Measurements from ENCODE around the gene FKBP7.
A peak's percentile ranks its signal among the peaks of the same experiment; 100 is the strongest.
"Not testable (repeated sequence)": the region's sequence is repeated elsewhere in the genome, so short reads cannot be mapped to it uniquely, and the experiment has no call there.

FKBP7 gene

GRCh38 chr2:178484245-178485041 lies 6.0 kb upstream of the FKBP7 start:
- peak; percentile 62 for DNase-seq

GRCh38 chr2:178482437-178482836 lies 4.0 kb upstream of the FKBP7 start:
- DNase-seq = peak; percentile 3

GRCh38 chr2:178480227-178481181 lies 2.1 kb upstream of the FKBP7 start, which contains the start of gene PLEKHA3:
TSS of gene PLEKHA3 (plus strand) at chr2:178480457. CDS start at chr2:178480870, 413 bp downstream.
- peak; percentile 84 for DNase-seq

GRCh38 chr2:178479758-178480226 lies 1.4 kb upstream of the FKBP7 start:
- no peak for DNase-seq

- no peak for DNase-seq
Observed at GRCh38 chr2:178479275-178479616, 846 bp upstream of the FKBP7 start.

GRCh38 chr2:178478130-178478438 lies 316 bp downstream of the FKBP7 start:
- DNase-seq = peak; percentile 18

- DNase-seq = no peak
Observed at GRCh38 chr2:178477443-178478129, 814 bp downstream of the FKBP7 start.

GRCh38 chr2:178476477-178476876 lies 1.9 kb downstream of the FKBP7 start:
- DNase-seq = no peak

GRCh38 chr2:178474560-178474959 lies 3.8 kb downstream of the FKBP7 start:
- no peak for DNase-seq

GRCh38 chr2:178473931-178474330 lies 4.5 kb downstream of the FKBP7 start:
- no peak for DNase-seq

GRCh38 chr2:178473373-178473772 lies 5.0 kb downstream of the FKBP7 start:
- DNase-seq = no peak

GRCh38 chr2:178471313-178471712 lies 7.1 kb downstream of the FKBP7 start:
- not testable (repeated sequence) for DNase-seq

- DNase-seq = no peak
Observed at GRCh38 chr2:178469219-178469849, 9.1 kb downstream of the FKBP7 start.

GRCh38 chr2:178457390-178457886 lies 21.0 kb downstream of the FKBP7 start:
- DNase-seq = no peak

- no peak for DNase-seq
Observed at GRCh38 chr2:178455947-178456346, 22.5 kb downstream of the FKBP7 start.

- no peak for DNase-seq
Observed at GRCh38 chr2:178452870-178453269, 25.5 kb downstream of the FKBP7 start.

GRCh38 chr2:178452334-178452733 lies 26.1 kb downstream of the FKBP7 start:
- no peak for DNase-seq

GRCh38 chr2:178450774-178451525 lies 27.4 kb downstream of the FKBP7 start, which contains the start of the genes PJVK and PRKRA:
TSS of gene PJVK (plus strand) at chr2:178451378. CDS start at chr2:178453410, 2,032 bp downstream.
TSS of gene PRKRA (minus strand) at chr2:178451175. CDS start at chr2:178451030, 145 bp downstream.
- peak; percentile 87 for DNase-seq

- DNase-seq = peak; percentile 77
Observed at GRCh38 chr2:178450524-178450773, 28.0 kb downstream of the FKBP7 start.

- no peak for DNase-seq
Observed at GRCh38 chr2:178449700-178450523, 28.5 kb downstream of the FKBP7 start.
